Measurements from ENCODE around the gene MMADHC.

GRCh38 chr2:149616681-149617456 is 29.3 kb upstream of the MMADHC start:
- no peak for TF ChIP-seq MAX (IDR thresholded peaks at IDR 0.05)
- TF ChIP-seq CTCF (IDR thresholded peaks at IDR 0.05; ENCODE audit: low read depth, low read length, missing input control), result no peak
- no peak for TF ChIP-seq SP1 (IDR thresholded peaks at IDR 0.05)
- TF ChIP-seq TAF1 (conservative IDR thresholded peaks at IDR 0.05), result no peak
- TF ChIP-seq RXRA (IDR thresholded peaks at IDR 0.05), result no peak
- TF ChIP-seq, protein P1, sequence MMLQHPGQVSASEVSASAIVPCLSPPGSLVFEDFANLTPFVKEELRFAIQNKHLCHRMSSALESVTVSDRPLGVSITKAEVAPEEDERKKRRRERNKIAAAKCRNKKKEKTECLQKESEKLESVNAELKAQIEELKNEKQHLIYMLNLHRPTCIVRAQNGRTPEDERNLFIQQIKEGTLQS (IDR thresholded peaks at IDR 0.05), result no peak
- no peak for TF ChIP-seq FOXA1 (IDR thresholded peaks at IDR 0.05)
- TF ChIP-seq RAD21 (IDR thresholded peaks at IDR 0.05), result no peak
- TF ChIP-seq YY1 (IDR thresholded peaks at IDR 0.05), result no peak
- no peak for TF ChIP-seq EGR1 (IDR thresholded peaks at IDR 0.05; ENCODE audit: low read depth in 2 of 2)
- no peak for TF ChIP-seq JUND (IDR thresholded peaks at IDR 0.05)
- no peak for TF ChIP-seq REST (IDR thresholded peaks at IDR 0.05)
- no peak for TF ChIP-seq GABPA (IDR thresholded peaks at IDR 0.05 in 1 of 2, conservative IDR thresholded peaks at IDR 0.05 in 1 of 2)

Data from liver (tissue), 3 donors.